Activated CD4-positive, alpha-beta T cell treated with anti-CD3 and anti-CD28 coated beads for 48 hours (primary cell): ENCODE results near the gene CACNA2D4.

ENCODE experiments used
- DNase-seq: peaks from one replicate; pipeline ENCODE4 v3.0.0-alpha.2; 2020

Gene CACNA2D4

DNA sequence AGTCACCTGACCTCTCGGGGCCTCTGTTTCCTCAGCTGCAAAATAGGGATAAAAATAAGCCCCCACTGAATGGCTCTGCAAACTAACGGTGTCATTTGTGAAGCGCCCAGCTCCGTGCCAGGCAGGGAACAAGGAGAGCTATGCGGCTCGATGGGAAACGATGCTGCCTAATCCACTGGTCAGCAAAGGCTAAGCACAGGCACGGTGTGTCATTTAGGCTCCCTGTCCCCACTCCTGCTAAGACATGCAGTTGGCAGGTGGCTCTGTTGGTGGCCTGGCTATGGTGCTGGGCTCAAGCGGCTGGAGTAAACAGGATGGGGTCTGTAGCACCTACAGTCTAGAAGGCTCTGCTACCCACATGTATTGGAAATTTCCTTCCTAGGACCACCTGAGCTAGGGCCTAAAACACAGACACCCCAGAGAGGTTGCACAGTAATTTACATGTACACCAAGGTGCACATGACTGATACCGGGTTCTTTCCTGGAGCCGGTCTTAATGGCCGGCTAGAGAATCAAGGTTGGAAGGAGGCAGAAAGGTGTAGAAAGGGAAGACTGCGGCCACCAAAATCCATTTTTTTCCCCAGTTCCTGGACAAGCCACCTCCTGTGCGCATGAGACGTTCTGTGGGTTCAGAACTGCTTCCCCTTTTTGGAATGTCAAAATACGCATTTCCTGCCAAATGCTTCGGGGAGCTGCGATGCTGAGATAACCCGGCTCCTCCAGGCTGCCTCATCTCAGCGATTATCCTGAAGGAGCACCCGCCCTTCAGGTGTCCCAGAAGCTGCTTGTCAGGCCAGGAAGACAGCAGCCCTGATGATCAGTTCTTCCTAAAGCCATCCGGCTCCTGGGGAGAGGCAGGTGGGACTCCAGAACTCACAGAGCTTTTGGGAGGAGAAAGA is 1.0 kb downstream of the CACNA2D4 start:
- no peak for DNase-seq

DNA sequence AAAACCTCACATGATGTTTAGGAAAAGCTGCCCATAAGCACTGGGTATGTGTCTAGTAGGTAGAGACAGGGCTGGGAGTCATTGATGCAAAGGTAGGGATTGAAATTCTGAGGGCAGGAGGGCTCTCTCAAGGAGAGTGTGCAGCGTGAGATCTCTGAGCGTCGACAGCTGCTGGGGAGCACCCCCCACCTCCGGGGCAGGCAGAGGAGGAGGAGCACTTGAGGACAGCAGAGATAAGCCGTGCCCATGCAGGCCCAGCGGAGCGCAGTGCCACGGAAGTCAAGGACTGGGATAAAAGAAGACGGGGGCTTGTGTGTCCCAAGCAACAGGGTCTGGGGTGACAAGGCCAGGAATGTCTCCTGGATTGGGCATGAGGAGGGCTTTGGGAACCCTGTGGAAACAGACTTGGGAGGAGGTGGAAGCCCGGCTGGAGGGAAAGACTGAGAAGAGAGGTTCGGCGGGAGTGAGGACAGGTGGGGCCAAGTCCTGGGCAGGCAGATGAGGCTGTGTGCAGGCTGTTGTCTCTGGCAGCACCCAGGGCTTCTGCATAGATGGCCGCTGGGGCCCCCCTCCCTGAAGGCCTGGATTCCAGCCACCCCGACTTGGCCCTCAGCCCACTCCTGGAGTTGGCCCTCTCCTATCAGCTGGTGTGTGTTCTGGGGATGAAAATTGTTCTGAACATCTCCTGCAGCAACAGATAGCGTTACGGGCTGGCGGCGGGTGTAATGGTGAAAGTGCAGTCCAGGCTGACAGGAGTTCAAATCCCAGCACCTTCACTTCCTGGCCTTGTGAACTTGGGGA is 1.9 kb downstream of the CACNA2D4 start:
- no peak for DNase-seq

DNA sequence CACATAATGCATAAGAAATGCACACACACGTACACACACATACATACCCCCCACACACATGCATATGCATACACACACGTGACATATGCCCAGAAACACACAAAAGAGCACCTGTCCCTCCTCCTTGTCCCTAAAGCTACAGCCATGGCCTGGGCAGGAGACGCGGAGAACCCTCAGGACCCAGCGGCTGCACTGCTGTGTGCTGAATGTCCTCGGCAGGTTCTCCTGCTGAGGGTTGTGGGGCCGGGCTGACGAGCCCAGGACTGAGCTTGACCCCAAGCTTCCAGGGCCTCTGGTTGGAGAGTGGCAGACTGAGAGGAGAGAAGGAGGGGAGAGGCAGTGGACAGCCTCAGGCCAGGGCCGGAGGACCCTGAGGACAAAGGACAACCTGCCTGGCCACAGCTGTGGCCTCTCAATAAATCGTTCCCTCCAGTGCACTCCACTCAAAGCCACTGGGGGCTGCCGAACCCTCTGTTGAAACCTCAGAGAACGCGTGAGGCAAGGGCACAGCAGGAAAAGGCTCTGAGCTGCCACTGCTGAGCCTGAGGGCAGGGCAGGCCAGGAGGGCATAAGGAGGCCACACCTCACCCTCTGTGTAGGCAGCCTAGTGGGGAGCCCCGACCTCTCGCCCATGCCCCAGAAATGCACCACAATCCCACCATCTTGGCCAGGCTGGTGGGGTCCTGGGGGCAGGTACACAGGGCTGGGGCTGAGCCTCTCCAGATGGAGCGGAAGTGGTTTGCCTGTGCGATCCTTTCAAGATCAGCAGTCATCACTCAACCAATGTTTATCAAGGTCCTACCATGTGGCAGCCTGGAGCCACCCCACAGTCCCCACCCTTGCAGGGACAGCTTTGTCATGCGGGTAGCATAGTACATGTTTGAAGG is 3.1 kb downstream of the CACNA2D4 start:
- DNase-seq: peak; percentile 29

DNA sequence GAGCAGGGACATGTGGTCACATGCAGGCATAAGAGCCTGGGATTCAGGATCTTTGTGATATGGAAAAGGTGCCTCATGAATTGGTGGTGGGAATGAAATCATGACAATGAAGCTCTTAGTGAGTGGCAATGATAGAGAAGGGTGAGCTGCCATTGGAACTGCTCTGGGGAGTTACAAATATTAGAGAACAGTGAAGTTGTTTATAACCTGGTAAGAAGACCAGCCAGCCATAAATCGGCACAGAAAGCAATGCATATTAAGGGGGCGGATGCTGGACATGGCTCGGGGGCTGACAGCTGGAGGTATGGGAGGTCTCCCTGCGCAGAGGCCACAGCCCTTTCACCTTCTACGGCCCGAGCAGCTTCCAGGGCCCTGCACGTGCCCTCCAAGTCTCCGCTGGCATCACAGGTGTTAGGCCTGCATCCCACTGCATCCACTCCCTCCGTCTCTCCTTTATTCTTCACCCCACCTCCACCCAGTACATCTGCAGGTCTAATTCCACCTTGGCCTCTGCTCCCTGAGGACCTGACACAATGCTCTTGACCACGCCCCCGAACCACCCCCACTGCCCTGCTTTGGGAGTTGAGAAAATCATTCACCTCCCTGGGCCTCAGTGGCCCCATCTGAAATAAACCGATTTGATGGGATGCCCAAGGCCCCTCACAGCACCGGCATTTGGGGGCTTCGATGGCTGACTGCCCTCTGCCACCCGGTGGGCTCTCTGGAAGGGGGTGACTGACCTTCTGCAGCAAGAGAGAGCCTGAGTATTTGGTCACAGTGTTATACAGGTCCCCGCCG is 4.1 kb downstream of the CACNA2D4 start:
- DNase-seq: no peak

DNA sequence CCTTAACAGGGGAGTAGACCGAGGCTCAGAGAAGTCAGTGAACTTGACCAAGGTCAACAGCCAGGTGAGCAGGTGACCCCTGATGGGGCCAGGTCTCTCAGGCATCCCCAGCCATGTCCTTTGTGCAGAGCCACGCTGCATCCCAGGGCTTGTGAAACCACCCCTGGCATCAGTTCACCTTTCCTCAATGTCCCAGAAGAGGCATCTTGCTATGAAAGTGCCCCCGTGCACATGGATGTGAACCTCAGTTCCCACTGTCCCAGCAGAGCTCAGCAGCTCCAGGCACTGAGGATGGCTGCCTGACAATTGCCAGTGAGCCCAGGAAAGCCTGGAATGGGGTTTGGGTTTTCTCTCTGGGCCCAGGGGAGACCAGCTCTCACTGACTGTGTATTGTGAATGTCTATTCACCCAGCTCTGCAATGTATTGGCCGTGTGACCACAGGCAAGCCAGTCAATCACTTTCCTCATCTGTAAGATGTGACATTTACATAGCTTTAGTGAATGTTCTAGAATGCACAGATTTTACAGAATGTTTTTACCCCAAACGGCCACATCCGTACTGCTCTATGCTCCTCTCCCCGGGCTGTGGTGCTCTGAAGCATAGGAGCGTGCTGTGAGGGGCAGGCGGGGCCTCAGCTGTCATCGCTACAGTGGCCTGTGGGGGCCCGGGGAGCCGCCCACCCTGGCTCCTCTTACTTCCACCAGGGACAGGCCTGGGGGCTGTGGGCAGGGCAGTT is 4.9 kb downstream of the CACNA2D4 start:
- DNase-seq: no peak

DNA sequence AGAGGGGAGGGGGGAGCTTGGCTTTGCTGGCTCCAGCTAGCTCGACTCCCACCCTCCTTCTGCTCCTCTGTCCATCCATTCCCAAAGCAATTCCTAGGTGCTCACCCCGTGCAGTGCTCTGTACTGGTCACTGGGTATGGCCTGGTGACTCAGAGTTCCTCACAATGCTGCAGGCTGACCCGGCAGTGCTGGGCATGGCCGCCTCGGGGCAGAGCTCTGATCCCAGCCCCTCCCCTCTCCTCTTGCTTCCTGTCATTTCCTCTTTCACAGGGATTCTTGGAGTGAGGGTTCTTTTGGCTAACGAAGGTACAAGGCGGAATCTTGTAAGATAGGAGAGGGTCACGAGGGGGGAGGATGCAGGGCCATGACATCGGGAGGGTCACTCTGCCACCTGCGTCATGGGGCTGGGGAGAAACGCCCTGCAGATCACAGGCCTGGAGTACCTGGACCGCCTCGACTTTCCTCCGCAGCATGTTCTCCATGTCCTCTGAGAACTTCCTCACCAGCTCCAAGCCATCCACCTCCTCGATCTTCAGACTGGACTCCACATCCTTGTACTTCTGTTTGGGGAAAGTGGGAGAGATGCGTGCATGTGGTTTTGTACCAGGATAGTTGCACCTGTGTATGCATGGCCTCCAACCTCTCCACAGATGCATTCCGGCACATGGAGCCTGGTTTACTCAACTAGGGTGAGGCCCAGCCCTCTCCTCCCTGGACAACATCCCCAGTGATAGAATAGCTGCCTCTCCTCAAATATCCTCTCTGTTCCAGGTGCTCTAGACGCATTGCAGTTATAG is 5.7 kb downstream of the CACNA2D4 start:
- no peak for DNase-seq

DNA sequence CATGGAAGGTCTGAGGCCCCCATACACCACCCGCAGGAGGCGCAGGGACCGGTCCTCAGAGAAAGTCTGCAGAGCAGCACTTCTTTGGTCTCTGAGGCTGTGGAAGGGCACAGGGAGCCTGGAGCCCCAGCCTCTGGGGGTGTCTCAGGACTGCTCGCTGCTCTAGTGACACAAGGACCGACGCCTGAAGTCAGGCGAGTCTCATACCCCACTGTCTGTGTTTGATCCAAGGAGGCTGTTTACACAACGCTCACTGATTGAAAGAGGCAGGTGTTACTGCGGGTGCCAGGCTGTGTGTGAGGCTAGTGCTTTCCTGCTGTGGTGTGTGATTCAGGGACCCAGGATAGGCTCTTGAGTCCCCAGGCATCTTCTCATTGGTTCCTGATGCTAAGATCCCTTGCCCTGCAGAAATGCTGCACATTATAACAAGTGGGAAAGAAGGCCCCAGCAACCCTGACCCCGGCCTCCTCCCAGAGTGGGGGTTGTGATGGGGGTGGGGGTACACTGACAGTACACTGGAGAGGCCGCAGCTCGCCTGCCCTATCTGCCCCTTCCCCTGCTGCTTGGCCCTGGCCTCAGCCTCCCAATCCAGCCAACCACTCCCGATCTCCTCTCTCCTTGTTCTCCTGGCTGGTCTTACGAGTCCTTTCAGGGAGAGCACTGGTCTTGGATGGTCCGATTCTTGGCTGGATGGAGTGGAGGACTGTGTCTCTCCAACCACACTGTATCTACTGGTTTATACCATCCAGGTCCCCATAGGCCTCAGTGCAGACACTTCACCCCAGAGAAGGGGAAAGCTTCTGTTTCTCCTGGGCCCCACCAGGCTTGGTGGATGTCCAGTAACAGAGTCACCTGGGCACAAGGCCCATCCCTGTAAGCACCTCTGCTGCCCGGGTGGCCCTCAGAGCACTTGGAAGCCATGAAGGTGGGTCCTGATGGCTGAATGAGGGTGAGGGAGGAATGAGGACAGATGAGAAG is 6.6 kb downstream of the CACNA2D4 start:
- no peak for DNase-seq

DNA sequence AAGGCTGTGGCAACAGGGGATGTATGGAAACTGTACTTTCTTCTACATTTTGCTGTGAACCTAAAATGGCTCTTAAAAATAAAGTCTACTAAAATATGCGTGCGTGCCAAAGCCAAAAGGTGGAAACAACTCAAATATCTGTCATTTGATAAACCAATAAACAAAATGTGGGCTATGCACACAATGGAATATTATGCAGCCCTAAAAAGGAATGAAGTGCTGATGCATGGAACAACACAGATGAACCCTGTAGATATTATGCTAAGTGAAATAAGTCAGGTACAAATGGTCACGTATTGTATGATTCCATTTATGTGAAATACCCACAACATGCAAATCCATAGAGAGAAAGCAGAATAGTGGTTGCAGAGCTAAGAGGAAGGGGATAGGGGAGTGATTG is 8.0 kb downstream of the CACNA2D4 start:
- DNase-seq: no peak

DNA sequence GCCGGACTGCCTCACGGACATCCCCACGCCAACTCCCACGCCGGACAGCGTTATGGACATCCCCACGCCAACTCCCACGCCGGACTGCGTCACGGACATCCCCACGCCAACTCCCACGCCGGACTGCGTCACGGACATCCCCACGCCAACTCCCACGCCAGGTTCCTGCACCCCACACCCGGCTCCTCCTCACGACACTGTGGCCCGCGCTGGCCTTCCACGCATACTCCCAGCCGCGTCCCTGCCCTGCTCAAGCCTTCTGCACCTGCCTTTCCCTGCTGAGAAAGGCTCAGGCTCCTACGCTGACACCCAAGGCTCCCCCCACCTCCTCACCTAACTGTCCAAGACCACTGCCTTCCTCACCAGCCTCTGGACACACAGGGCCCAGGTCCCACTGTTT is 9.7 kb downstream of the CACNA2D4 start:
- no peak for DNase-seq

DNA sequence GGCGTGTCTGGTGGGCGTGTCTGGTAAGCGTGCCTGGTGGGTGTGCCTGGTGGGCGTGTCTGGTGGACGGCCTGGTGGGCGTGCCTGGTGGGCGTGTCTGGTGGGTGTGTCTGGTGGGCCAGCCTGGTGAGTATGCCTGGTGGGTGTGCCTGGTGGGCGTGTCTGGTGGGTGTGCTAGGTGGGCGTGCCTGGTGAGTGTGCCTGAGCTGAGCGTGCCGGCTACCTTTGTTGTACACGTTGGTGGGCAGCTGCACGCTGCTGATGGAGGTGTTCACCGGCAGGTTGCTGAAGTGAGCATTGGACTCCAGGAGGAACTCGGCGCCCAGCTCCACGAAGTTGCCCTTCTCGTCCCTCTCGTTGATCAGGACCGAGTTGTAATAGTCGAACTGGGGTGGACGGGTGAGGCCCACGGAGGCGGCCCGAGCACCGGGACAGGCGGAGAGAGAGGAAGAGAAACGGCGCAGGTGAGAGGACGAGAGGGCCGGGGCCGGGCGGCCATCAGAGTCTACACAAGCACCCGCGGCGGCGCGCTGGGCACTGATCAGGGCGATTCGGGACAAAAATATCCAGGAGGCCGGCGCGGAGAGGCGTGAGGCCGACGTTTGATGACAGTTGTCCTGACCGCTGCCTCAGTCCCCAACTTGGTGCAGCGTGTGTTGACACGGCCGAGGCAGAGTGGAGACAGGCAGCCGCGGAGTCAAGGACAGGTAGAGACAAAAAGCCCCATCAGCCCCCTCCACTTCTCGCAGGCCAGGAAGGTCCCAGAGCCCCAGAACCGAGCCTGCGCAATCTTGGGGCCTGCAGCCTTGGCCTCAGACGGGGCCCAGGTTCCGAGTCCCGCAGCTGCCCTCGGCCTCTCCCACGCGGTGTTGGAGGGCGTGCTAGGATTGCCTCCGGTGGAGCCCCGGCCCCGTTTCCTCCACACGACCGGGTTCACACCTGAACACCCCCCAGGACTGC is 10.5 kb downstream of the CACNA2D4 start:
- DNase-seq: peak; percentile 41

DNA sequence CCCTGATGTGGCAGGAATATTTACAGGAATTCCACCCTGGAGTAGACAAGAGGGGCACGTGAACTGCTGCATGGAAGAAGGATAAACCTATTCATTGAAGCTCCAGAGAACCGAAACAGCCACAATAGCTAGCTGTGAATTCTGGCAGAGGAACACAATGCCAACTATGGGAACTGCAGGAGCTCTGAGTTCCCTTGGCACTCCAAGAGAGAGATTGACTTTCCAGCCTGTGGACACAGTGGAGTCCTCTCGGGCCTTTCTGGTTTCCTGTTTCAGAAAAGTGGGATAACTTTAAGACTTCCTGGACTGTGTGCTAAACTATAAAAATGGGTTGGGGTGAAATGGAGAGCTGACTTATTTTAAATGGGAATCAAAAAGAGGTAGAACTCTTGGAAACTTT is 11.9 kb downstream of the CACNA2D4 start:
- DNase-seq: no peak

DNA sequence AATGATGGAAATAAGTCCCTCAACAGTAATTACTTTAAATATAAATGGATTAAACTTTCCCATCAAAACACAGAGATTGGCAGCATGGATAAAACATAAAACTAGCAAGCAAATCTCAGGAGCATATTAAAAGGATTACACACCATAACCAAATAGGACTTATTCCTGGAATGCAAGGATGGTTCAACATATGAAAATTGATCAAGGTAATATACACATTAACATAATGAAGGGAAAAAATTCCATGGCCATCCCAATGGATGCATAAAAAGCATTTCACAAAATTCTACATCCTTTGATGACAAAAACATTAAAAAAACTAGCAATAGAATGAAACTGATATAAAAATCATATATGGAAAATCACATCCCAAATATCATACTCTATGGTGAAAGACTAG is 13.6 kb downstream of the CACNA2D4 start:
- no peak for DNase-seq

DNA sequence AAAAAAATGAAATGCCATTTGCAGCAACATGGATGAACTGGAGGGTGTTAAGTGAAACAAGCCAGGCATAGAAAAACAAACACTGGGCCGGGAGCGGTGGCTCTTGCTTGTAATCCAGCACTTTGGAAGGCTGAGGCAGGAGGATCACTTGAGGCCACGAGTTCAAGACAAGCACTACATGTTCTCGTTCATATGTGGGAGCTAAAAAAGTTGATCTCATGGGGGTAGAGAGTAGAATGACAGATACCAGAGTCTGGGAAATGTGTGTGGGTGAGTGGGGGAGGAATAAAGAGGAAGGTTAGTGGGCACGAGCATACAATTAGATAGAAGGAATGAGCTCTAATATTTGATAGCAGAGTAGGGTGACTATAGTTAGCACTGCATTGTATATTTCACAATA is 21.5 kb downstream of the CACNA2D4 start:
- DNase-seq: no peak

DNA sequence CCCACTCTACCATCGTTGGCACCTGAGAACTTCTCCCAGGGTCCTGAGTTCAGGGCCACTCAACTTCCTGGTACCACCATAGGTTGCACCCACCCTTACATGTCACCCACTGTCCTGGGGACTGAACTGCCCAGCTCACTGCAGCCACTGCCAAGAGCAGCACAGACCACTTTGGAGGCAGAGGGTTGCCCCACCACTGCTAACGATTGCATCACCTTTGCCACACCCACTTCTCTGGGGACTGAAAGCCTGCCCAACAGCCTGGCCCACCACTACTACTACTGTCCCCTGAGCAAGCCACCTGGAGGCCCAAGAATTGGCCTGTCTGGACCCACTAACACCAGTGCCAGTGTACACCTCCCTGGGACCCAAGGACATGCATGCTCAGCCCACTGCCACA is 27.6 kb downstream of the CACNA2D4 start:
- no peak for DNase-seq

DNA sequence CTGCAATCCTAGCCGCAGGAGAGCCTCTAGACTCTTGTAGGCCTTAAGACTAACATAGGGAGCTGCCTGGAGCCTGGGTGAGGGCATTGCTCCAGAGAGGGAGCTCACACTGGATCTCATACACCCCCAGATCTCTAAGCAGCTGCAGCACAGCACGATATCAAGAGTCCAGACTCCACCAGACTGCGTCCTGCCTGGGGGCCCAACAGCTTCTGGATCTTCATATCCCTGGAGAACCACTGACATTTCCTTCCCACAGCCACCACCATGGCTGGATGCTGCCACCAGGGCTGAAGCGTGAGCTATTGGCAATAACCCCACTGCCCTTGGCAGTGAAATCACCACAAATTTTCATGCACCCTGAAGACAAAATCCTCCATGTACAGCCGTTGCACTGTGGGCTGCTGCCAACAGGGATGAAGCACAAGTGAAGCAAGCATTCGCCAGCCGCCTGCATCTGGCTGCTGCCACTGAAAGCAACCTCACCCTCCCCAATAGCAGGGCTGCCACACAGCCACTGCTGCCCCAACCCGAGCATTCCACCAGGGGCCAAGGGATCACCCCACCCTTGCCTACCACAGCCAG is 28.2 kb downstream of the CACNA2D4 start:
- no peak for DNase-seq

DNA sequence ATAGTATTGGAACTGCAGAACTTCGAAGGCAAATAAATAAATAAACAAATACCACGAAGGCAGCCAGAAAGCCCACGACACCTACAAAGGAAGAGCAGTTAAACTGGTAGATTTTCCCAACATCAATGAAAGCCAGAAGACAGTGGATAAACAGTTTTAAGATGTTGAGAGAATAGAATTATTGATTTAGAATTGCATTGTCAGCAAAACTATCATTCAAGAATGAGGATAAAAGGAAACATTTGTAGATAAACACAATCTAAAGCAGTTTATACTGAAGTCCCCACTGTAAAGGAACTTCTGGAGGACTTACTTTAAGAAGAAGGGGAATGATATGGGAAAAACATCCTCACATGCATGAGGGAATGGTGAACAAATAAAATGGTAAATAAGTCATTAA is 29.5 kb downstream of the CACNA2D4 start:
- DNase-seq: no peak

DNA sequence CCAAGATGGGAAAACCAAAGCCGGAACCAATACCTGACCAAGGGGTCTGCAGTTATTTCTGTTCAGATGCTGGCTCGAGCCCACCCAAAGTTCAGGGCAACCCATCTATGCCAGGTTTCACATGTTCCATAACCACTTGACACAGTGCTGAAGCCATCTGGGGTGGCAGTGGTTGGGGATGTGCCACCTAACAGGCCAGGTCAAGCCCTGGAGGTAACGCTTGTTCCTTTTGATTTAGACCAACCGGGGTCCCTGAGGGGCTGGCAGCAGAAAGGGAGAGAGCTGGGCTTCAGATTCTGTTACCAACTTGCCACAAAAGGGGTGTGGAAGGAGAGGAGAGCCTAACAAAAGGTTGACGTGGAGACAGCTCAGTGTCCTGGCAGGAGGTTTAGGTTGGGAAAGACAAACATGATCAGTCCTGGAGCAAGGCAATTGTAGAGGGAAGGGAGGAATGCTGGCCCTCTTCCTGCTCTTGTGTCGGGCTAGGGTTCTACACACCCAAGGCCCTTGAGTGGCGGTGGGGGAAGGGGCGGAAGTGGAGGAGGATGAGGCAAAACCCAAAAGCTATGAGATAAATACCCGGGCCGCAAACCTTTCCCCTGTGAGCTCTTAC is 31.9 kb downstream of the CACNA2D4 start:
- DNase-seq: no peak
